HL-60 (cell line): ENCODE measurements around the gene FAM9A.

Experiments used
- DNase-seq, 2 experiments: peaks; one replicate each; pipeline ENCODE4 v3.0.0-alpha.2; 2010 to 2020; ENCODE audit warnings: low read depth in 1 of 2, low spot score in 1 of 2
- H3K27ac ChIP-seq: fragments of 250-450 bp; sonication (Bioruptor Pico); replicated peaks from 2 replicates; pipeline ENCODE4 v1.5.1; 2020; ENCODE audit warnings: mild to moderate bottlenecking, moderate library complexity
- H3K27me3 ChIP-seq: fragments of 250-450 bp; sonication (Bioruptor Pico); 2 replicates; pipeline ENCODE4 v1.5.1; 2021; ENCODE audit warnings: mild to moderate bottlenecking, moderate library complexity; ENCODE audit not compliant: insufficient read depth, poor library complexity, severe bottlenecking
- H3K4me3 ChIP-seq: replicated peaks from 2 replicates; pipeline ENCODE4 v1.5.1; 2011; ENCODE audit warnings: mild to moderate bottlenecking, control low read depth, low read length; ENCODE audit not compliant: insufficient read depth
- GABPA ChIP-seq: IDR thresholded peaks from 2 replicates; pipeline ENCODE4 v1.6.1; 2012; ENCODE audit warnings: low read depth
- POLR2AphosphoS5 ChIP-seq: IDR thresholded peaks from 2 replicates; pipeline ENCODE4 v1.6.1; 2012; ENCODE audit warnings: low read depth
- SPI1 ChIP-seq: IDR thresholded peaks from 2 replicates; pipeline ENCODE4 v1.6.1; 2012; ENCODE audit warnings: low read depth, mild to moderate bottlenecking, borderline replicate concordance
- TF ChIP-seq, protein P1 (sequence below): IDR thresholded peaks from 2 replicates; pipeline ENCODE4 v1.6.1; 2012; ENCODE audit warnings: low read depth; ENCODE audit not compliant: insufficient replicate concordance
- TF ChIP-seq, protein P2 (sequence below): IDR thresholded peaks from one replicate; pipeline ENCODE4 v1.5.1; 2011; ENCODE audit warnings: low read length, control low read depth, inconsistent platforms; ENCODE audit not compliant: insufficient read depth

The FAM9A gene

DNA sequence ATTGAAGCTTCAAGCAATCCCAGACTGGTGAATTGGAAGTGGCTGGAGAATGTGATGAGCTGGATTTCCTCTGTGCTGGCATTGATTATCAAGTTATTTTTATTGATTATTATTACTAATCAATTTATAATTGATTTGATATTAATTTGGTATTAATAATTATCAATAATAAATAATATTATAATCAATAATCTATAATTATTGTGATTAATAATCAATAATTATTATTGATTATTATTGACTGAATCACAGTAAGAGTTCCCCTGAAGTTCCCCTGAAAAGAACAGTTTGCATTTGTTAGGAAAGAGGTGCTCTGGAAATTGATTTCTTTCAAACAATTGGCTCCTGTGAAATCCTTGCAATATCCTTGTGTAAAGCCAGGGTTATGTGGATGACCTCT is 7.5 kb upstream of the FAM9A start:
- no peak for DNase-seq
- TF ChIP-seq, protein P1, sequence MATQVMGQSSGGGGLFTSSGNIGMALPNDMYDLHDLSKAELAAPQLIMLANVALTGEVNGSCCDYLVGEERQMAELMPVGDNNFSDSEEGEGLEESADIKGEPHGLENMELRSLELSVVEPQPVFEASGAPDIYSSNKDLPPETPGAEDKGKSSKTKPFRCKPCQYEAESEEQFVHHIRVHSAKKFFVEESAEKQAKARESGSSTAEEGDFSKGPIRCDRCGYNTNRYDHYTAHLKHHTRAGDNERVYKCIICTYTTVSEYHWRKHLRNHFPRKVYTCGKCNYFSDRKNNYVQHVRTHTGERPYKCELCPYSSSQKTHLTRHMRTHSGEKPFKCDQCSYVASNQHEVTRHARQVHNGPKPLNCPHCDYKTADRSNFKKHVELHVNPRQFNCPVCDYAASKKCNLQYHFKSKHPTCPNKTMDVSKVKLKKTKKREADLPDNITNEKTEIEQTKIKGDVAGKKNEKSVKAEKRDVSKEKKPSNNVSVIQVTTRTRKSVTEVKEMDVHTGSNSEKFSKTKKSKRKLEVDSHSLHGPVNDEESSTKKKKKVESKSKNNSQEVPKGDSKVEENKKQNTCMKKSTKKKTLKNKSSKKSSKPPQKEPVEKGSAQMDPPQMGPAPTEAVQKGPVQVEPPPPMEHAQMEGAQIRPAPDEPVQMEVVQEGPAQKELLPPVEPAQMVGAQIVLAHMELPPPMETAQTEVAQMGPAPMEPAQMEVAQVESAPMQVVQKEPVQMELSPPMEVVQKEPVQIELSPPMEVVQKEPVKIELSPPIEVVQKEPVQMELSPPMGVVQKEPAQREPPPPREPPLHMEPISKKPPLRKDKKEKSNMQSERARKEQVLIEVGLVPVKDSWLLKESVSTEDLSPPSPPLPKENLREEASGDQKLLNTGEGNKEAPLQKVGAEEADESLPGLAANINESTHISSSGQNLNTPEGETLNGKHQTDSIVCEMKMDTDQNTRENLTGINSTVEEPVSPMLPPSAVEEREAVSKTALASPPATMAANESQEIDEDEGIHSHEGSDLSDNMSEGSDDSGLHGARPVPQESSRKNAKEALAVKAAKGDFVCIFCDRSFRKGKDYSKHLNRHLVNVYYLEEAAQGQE, result no peak
- no peak for TF ChIP-seq POLR2AphosphoS5
- TF ChIP-seq, protein P2, sequence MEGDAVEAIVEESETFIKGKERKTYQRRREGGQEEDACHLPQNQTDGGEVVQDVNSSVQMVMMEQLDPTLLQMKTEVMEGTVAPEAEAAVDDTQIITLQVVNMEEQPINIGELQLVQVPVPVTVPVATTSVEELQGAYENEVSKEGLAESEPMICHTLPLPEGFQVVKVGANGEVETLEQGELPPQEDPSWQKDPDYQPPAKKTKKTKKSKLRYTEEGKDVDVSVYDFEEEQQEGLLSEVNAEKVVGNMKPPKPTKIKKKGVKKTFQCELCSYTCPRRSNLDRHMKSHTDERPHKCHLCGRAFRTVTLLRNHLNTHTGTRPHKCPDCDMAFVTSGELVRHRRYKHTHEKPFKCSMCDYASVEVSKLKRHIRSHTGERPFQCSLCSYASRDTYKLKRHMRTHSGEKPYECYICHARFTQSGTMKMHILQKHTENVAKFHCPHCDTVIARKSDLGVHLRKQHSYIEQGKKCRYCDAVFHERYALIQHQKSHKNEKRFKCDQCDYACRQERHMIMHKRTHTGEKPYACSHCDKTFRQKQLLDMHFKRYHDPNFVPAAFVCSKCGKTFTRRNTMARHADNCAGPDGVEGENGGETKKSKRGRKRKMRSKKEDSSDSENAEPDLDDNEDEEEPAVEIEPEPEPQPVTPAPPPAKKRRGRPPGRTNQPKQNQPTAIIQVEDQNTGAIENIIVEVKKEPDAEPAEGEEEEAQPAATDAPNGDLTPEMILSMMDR, result no peak
- TF ChIP-seq SPI1, result no peak
- no peak for TF ChIP-seq GABPA
- no peaks in the 10 kb centered on the region for H3K27me3 ChIP-seq
- H3K4me3 ChIP-seq, result no peak overlapping the region
- H3K27ac ChIP-seq, result no peak overlapping the region

DNA sequence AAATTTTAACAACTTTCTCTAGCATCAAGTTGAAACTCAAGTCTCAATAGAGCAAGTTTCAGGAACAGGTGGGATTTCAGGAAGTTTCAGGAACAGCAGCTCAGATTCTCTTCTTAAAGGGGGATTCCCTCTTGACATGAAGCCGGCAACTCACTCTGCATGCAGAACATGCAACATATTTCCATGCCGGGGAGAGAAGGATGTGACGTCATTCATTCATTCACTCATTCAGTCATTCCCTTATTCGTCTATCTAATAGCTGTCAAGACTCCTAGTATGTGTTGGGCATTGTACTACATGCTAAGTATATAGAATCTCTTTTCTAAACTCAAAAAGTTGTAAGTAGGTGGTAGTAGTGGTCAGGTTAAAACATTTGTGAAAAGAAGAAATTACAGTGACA is 4.8 kb upstream of the FAM9A start:
- H3K4me3 ChIP-seq, result no peak overlapping the region
- no peaks in the 10 kb centered on the region for H3K27me3 ChIP-seq
- no peak for DNase-seq
- TF ChIP-seq SPI1 (no peak), POLR2AphosphoS5 (no peak), GABPA (no peak)
- TF ChIP-seq, protein P1, result no peak
- TF ChIP-seq, protein P2, result no peak
- no peak overlapping the region for H3K27ac ChIP-seq

DNA sequence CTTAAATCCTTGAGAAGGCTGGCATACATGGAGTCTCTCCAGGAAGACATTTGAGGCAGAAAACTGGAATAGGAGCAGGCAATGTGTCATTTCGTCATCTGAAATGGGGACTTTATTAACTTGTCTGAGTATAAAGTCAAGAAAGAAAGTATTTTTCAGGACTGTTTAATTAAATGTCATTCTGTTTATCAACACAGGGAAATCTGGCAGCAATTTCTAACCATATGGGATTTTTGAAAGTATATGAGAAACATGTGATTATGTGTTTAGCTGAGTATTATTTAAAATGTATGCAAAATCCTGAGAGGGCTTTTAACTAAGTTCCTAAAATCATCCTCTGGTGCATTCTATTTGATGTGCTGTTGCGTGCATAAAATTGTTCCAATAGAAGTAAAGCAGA is 3.9 kb upstream of the FAM9A start:
- no peaks in the 10 kb centered on the region for H3K27me3 ChIP-seq
- TF ChIP-seq GABPA (no peak), POLR2AphosphoS5 (no peak), SPI1 (no peak)
- TF ChIP-seq, protein P1, result no peak
- TF ChIP-seq, protein P2, result no peak
- no peak for DNase-seq
- no peak overlapping the region for H3K4me3 ChIP-seq
- H3K27ac ChIP-seq, result no peak overlapping the region
